HCT116 (cell line): ENCODE data around the gene HIGD1A. TPM values are rescaled to one million over a fixed set of nuclear protein-coding genes. Genes with fewer than 3 reads are reported as not detected.

Experiments used
- ATAC-seq: fragments of 200-7000 bp; cut with Tn5 transposase; 2 replicates; pipeline ENCODE4 v1.9.1; 2020; ENCODE audit warnings: mild to moderate bottlenecking, moderate library complexity
- BruUV-seq: library from RNA; stranded (reverse); fragments of 400-500 nt; replicated peaks from 2 replicates; lab custom pipeline; 2021; lab: Mats Ljungman, UMichigan
- CTCF ChIA-PET: fragments of 300-600 bp; sonication (Branson Sonifier 250); formaldehyde crosslinking; loops from one replicate; lab custom pipeline; 2021; ENCODE audit warnings: antibody characterized with exemption; lab: Charles Lee
- POLR2A ChIA-PET: fragments of 300-600, 350-600 bp; sonication (Branson Sonifier 250); formaldehyde crosslinking; loops from one replicate; lab custom pipeline; 2021; ENCODE audit warnings: antibody characterized with exemption; lab: Charles Lee
- RAD21 ChIA-PET, 2 experiments: fragments of 300-600 bp; sonication (Branson Sonifier 250); formaldehyde crosslinking; loops; one replicate each; lab custom pipeline; 2023; ENCODE audit warnings: low total read pairs in 2 of 2; ENCODE audit not compliant: uncharacterized antibody in 2 of 2, unreplicated experiment in 2 of 2, low non-redundant PET in 1 of 2; lab: Charles Lee
- DNase-seq: peaks from one replicate; pipeline ENCODE4 v3.0.0-alpha.2; 2010; ENCODE audit warnings: low read depth, low spot score
- H2AFZ ChIP-seq: fragments of 200-600 bp; shearing (Covaris generic), sonication (generic); 2 replicates; pipeline ENCODE4 v1.6.1; 2017; ENCODE audit warnings: low read depth, mixed run types, mixed read lengths, antibody characterized with exemption, low read length; ENCODE audit not compliant: poor library complexity, severe bottlenecking
- H3K27ac ChIP-seq: 2 replicates; pipeline ENCODE4 v1.5.1; 2012; ENCODE audit warnings: low read depth, low read length
- H3K27me3 ChIP-seq: fragments of 200-600 bp; sonication (generic); 2 replicates; pipeline ENCODE4 v1.6.1; 2016; ENCODE audit warnings: mixed run types, low read length, mixed read lengths; ENCODE audit not compliant: insufficient read depth
- H3K36me3 ChIP-seq, 2 experiments: fragments of 200-500 bp in 1 of 2; fragments of 200-600 bp in 1 of 2; sonication (Bioruptor generic) in 1 of 2; sonication (generic) in 1 of 2; 2 replicates each; pipeline versions ENCODE4 v1.5.1 to v1.6.1; 2014 to 2016; ENCODE audit warnings: low read length in 2 of 2, inconsistent platforms in 1 of 2, mixed read lengths in 1 of 2, mixed run types in 1 of 2; ENCODE audit not compliant: insufficient read depth in 2 of 2, control insufficient read depth in 1 of 2
- H3K4me1 ChIP-seq, 2 experiments: fragments of 200-600 bp in 1 of 2; sonication (generic) in 1 of 2; 2 replicates each; pipeline versions ENCODE4 v1.5.1 to v1.6.1; 2012 to 2017; ENCODE audit warnings: low read length in 2 of 2, inconsistent platforms in 1 of 2, mild to moderate bottlenecking in 1 of 2, mixed read lengths in 1 of 2, mixed run types in 1 of 2, moderate library complexity in 1 of 2; ENCODE audit not compliant: insufficient read depth in 2 of 2, control insufficient read depth in 1 of 2
- H3K4me2 ChIP-seq: fragments of 200-600 bp; sonication (generic); 2 replicates; pipeline ENCODE4 v1.6.1; 2017; ENCODE audit warnings: mixed run types, low read length, mixed read lengths
- H3K4me3 ChIP-seq, 2 experiments: fragments of 200-600 bp in 1 of 2; sonication (generic) in 1 of 2; replicated peaks in 1 of 2; 2 replicates each; pipeline ENCODE4 v1.5.1; 2011 to 2016; ENCODE audit warnings: low read length in 2 of 2, control low read depth in 1 of 2, low read depth in 1 of 2, mild to moderate bottlenecking in 1 of 2, mixed read lengths in 1 of 2, mixed run types in 1 of 2
- H3K79me2 ChIP-seq: fragments of 200-600 bp; sonication (generic); 2 replicates; pipeline ENCODE4 v1.6.1; 2017; ENCODE audit warnings: mild to moderate bottlenecking, mixed run types, low read length, moderate library complexity, mixed read lengths; ENCODE audit not compliant: insufficient read depth
- H3K9ac ChIP-seq: fragments of 200-600 bp; sonication (generic); 2 replicates; pipeline ENCODE4 v1.6.1; 2016; ENCODE audit warnings: low read length, mixed read lengths
- H3K9me2 ChIP-seq: fragments of 200-600 bp; sonication (generic), shearing (Covaris generic); 2 replicates; pipeline ENCODE4 v1.6.1; 2017; ENCODE audit warnings: mixed run types, mild to moderate bottlenecking, moderate library complexity; ENCODE audit not compliant: insufficient read depth
- H3K9me3 ChIP-seq, 2 experiments: fragments of 200-500 bp in 1 of 2; fragments of 200-600 bp in 1 of 2; sonication (Bioruptor generic) in 1 of 2; sonication (generic) in 1 of 2; 2 replicates each; pipeline ENCODE4 v1.6.1; 2014 to 2017; ENCODE audit warnings: low read length in 2 of 2, mixed read lengths in 2 of 2, inconsistent platforms in 1 of 2, low read depth in 1 of 2, mild to moderate bottlenecking in 1 of 2, mixed run types in 1 of 2, moderate library complexity in 1 of 2; ENCODE audit not compliant: control insufficient read depth in 1 of 2, insufficient read depth in 1 of 2
- H4K20me1 ChIP-seq: fragments of 200-600 bp; sonication (generic), shearing (Covaris generic); 2 replicates; pipeline ENCODE4 v1.6.1; 2017; ENCODE audit warnings: mixed run types, mild to moderate bottlenecking, moderate library complexity; ENCODE audit not compliant: insufficient read depth
- JUND ChIP-seq: IDR thresholded peaks from 2 replicates; pipeline ENCODE4 v1.6.1; 2012
- ZNF274 ChIP-seq: fragments of 200-500 bp; sonication (Bioruptor generic); IDR thresholded peaks from 2 replicates; pipeline ENCODE4 v1.6.1; 2014; ENCODE audit warnings: mild to moderate bottlenecking, low read depth, low read length, inconsistent platforms
- intact Hi-C: fragments of 100-400 bp; cut with micrococcal nuclease; formaldehyde crosslinking; loops from 2 replicates; pipeline ENCODE4 v1.10.0; 2022
- total RNA-seq: library from RNA; stranded (reverse); gene quantifications from one replicate; pipeline ENCODE4 v1.2.1, GENCODE V29; 2021; ENCODE audit not compliant: unreplicated experiment
- TF ChIP-seq, protein P1 (sequence below): IDR thresholded peaks from 2 replicates; pipeline ENCODE4 v1.6.1; 2012; ENCODE audit warnings: low read depth
- TF ChIP-seq, protein P2 (sequence below): IDR thresholded peaks from 2 replicates; pipeline ENCODE4 v1.6.1; 2012
- TF ChIP-seq, protein P3 (sequence below), 3 experiments: fragments of 200-600 bp in 1 of 3; sonication (generic) in 1 of 3; IDR thresholded peaks in 2 of 3; conservative IDR thresholded peaks in 1 of 3; 2 replicates each; pipeline ENCODE4 v1.5.1; 2012 to 2017; ENCODE audit warnings: low read depth in 2 of 3, low read length in 2 of 3, antibody characterized with exemption in 1 of 3, borderline replicate concordance in 1 of 3, control low read depth in 1 of 3, mild to moderate bottlenecking in 1 of 3, mixed read lengths in 1 of 3, mixed run types in 1 of 3, moderate library complexity in 1 of 3; ENCODE audit not compliant: insufficient read depth in 1 of 3

The HIGD1A gene
- total RNA-seq, 1 experiment from 2014 or later = 71.2 TPM

DNA sequence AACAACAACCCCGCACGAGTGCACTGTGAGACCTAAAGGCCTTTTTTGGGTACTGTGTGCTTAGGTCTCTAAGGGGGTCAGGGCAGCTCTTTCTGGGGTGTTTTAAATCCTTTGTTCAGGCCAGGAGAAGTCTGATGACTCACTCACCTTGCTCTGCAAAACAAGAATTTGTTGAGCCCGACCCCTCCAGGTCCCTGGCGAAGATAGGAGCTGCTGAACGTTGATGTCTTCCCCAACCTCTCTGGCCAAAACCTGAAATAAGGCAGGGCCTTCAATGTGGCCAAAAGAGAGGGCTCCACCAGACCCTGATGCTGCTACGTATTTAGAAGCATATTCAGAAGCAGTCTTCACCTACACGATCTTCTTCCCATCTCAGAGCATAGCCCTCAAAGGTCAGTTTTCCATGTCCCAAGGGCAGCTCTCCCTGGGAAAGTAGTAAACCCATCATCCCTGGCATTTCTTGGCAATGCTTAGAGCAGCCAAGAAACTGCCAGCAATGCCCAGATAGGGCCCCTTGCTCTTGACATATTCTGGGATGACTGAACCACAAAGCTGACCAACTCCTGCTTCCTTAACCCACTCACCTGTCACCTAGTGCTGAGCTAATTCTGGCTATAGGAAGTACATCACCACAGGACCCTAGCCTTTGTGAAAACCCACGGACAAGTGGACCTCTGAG lies 58.4 kb downstream of the HIGD1A start:
- ChIA-PET POLR2A (no interaction called here), RAD21 (no interaction called here)
- no peaks in the 10 kb centered on the region for H3K9me2 ChIP-seq
- no peak for ATAC-seq
- TF ChIP-seq, protein P1, sequence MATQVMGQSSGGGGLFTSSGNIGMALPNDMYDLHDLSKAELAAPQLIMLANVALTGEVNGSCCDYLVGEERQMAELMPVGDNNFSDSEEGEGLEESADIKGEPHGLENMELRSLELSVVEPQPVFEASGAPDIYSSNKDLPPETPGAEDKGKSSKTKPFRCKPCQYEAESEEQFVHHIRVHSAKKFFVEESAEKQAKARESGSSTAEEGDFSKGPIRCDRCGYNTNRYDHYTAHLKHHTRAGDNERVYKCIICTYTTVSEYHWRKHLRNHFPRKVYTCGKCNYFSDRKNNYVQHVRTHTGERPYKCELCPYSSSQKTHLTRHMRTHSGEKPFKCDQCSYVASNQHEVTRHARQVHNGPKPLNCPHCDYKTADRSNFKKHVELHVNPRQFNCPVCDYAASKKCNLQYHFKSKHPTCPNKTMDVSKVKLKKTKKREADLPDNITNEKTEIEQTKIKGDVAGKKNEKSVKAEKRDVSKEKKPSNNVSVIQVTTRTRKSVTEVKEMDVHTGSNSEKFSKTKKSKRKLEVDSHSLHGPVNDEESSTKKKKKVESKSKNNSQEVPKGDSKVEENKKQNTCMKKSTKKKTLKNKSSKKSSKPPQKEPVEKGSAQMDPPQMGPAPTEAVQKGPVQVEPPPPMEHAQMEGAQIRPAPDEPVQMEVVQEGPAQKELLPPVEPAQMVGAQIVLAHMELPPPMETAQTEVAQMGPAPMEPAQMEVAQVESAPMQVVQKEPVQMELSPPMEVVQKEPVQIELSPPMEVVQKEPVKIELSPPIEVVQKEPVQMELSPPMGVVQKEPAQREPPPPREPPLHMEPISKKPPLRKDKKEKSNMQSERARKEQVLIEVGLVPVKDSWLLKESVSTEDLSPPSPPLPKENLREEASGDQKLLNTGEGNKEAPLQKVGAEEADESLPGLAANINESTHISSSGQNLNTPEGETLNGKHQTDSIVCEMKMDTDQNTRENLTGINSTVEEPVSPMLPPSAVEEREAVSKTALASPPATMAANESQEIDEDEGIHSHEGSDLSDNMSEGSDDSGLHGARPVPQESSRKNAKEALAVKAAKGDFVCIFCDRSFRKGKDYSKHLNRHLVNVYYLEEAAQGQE = no peak
- TF ChIP-seq ZNF274 (no peak), JUND (no peak)
- TF ChIP-seq, protein P2, sequence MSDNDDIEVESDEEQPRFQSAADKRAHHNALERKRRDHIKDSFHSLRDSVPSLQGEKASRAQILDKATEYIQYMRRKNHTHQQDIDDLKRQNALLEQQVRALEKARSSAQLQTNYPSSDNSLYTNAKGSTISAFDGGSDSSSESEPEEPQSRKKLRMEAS = no peak
- TF ChIP-seq, protein P3, sequence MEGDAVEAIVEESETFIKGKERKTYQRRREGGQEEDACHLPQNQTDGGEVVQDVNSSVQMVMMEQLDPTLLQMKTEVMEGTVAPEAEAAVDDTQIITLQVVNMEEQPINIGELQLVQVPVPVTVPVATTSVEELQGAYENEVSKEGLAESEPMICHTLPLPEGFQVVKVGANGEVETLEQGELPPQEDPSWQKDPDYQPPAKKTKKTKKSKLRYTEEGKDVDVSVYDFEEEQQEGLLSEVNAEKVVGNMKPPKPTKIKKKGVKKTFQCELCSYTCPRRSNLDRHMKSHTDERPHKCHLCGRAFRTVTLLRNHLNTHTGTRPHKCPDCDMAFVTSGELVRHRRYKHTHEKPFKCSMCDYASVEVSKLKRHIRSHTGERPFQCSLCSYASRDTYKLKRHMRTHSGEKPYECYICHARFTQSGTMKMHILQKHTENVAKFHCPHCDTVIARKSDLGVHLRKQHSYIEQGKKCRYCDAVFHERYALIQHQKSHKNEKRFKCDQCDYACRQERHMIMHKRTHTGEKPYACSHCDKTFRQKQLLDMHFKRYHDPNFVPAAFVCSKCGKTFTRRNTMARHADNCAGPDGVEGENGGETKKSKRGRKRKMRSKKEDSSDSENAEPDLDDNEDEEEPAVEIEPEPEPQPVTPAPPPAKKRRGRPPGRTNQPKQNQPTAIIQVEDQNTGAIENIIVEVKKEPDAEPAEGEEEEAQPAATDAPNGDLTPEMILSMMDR (IDR thresholded peaks at IDR 0.05 in 2 of 3, conservative IDR thresholded peaks at IDR 0.05 in 1 of 3; ENCODE audit: borderline replicate concordance in 1 of 3, insufficient read depth in 1 of 3, low read depth in 2 of 3, low read length in 2 of 3) = no peak
- TF ChIP-seq, all 23 proteins: peak for 0
- Histone ChIP-seq H3K36me3 (no peaks in the 10 kb centered on the region), H3K4me2 (no peak overlapping the region), H3K27me3 (no peaks in the 10 kb centered on the region), H3K4me3 (no peak overlapping the region), H3K9ac (no peak overlapping the region), H2AFZ (no peak overlapping the region), H3K27ac (no peak overlapping the region), H3K4me1 (peaks cover 0 to 22% of the 10 kb centered on the region in 2 experiments; a peak in 2 of 4 replicates), H3K9me3 (no peaks in the 10 kb centered on the region), H4K20me1 (no peaks in the 10 kb centered on the region), H3K79me2 (no peaks in the 10 kb centered on the region)
- BruUV-seq = no TSS peak
- DNase-seq = no peak
- intact Hi-C loops = loop anchor here (2.0 kb wide), 1 partner anchor 173 kb away; no protein-coding TSS in a partner anchor
- CTCF ChIA-PET = interaction anchor here (0.7 to 1.7 kb wide), 4 partner anchors 8 to 98 kb away, joined by 3 to 4 read pairs (median 3); no protein-coding TSS in a partner anchor
